NCI-H2196 treated with DMSO at 0.1 percent for 48 hours (cell line): ENCODE results near the gene CYP2W1.

Source experiments
- DNase-seq: peaks from one replicate; lab custom pipeline; 2025; ENCODE audit not compliant: unreplicated experiment; lab: John Stamatoyannopoulos, UW

The CYP2W1 gene

DNA sequence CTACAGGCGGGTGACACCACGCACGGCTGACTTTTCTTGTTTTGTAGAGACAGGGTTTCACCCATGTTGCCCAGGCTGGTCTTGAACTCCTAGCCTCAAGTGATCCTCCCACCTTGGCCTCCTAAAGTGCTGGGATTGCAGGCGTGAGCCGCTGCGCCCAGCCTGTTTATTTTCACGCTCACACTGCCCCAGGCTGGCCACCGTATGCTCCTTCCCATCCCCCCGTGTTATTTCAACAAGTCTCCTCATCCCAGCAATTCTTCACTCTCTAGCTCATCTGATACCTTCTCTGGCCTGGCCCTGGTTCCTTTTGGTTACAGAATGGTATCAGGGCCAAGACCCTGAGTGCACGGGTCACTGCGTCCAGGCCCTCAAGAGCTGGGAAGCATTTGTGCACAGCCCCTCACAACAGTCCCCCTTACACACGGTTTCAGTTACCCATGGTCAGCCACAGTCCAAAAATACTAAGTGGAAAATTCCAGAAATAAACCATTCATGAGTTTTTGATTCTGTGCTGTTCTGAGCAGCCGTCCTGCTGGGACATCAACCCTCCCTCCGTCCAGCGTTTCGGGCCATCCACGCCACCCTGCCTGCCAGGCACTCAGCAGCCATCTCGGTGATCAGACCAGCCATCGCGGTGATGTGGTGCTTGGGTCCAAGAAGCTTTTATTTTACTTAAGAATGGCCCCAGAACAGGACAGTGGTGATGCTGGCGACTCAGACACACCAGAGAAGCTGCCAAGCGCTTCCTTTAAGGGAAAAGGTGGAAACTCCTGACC lies 16.5 kb upstream of the CYP2W1 start:
- DNase-seq, result no peak

DNA sequence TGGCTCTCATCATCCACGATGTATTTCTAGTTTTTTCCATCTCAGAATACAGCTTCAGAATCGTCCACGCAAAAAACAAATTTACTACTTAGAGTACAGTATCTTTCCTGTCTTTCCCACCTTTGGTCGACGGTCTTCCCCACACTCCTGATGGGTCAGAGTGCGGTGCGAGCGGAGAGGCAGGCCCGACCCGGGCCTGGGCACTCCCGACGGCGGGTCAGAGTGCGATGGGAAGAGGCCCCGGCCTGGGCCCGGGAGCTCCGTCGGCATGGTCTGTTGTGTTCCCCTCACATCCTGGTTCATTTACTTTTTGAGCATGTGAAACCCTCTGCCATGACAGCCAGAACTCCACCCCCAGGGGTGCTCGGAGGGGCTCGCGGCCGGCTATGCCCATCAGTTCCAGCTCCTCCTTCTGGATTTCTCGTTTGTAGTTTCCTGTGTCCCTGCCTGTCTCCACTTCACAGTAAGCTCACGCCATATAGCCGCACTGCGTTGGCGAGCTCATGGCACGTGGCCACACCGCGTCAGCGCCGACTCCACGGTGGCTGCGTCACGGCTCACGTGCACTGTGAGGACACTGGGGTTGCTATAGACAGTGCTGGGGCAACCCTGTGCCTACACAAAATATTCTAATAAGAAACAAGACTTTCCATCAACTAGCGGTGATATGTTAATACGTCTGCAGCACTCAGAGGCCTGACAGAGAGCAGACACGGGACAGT lies 15.5 kb upstream of the CYP2W1 start:
- no peak for DNase-seq

DNA sequence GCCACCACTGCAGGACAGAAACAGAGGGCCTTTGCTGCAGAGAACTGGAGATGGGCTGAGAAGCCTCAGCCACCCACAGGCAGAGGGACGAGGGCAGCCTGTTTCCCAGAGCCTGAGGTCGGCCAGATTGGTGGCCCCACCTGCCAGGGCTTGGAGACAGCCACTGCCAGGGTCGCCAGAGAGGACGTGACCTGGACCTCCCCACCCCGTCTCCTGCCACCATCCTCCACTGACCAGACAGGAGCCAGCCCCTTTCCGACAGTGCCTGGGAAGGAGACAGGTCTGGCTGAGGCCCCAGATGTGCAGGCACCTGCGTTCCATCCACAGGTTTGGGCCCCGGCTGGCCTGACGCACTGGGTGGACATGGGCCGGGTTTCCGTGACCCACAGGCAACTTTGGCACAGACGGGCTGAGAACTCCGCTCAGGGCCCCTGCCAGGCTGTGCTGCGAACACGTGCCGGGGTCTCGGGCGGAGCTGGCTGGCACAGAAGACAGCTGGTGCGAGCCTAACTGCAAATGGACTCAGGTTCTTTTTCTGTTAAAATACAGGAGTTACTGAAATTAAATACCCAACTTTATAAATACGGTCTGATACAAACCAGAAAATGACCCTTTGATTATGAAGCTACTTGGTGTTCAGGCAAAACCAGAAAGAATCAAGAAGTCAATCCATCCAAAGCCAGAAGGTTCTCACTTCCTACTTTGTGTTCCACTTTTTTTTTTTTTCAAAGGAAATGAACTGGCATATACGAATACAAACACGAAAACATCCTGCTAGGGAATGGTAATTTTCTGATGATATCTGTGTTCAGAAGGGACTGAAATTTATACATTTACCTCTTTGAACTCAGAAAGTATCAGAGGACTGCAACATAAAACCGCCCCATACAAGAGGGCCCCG lies 14.5 kb upstream of the CYP2W1 start:
- no peak for DNase-seq

DNA sequence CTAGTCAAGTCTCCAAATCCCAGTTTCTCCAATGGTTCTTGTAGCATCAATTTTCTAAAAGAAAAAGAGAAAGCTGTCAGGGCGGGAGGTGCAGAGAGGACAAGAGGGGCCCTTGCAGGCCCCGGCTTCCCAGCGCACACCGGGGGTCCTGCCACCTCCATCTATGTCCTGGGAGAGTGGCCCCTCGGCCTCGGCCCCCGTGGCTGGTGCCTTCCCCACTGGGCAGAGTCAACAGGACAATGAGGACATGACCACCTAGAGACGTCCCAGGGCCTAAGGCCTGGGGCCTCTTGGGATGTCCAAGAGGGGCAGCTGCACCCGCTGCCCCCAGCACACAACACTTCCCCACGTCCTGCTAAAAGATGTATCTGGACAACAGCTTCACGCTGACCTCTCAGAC lies 13.6 kb upstream of the CYP2W1 start:
- DNase-seq, result no peak

DNA sequence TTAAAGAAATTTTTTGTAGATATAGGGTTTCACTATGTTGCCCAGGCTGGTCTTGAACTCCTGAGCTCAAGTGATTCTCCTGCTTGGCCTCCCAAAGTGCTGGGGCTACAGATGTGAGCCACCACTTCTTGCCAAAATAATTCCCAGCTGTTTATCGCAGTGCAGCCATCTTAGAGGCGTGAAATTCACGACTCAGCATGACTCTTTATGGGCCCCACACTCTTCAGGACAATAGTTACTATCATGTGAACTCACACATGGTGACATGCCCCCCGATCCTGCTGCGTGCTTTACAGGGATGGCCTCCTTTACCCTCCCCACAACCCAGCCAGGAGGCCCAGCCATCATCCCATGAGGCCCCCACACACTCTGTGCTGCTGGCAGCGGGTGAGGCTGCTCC lies 12.2 kb upstream of the CYP2W1 start:
- no peak for DNase-seq

DNA sequence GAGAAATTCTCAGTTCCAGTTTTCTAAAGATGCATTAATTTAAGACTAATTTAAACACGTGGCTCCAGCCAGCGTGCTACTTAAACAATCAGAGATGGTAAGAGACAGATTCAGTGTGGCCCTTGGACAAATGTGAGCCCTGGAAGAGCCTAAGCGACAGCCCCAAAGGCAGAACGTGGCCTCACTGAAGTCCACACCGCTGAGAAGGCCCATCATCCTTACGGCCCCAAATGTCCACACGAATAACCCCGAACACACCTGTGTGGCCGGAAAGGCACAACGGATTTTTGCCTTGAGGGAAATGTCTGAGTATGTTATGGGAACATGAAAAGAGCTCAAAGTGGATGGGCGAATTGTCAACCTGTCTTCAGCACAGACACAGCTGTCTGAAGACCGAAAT lies 10.9 kb upstream of the CYP2W1 start:
- DNase-seq, result no peak

- no peak for DNase-seq
Measured at GRCh38 chr7:972676-973309, 10.2 kb upstream of the CYP2W1 start.

DNA sequence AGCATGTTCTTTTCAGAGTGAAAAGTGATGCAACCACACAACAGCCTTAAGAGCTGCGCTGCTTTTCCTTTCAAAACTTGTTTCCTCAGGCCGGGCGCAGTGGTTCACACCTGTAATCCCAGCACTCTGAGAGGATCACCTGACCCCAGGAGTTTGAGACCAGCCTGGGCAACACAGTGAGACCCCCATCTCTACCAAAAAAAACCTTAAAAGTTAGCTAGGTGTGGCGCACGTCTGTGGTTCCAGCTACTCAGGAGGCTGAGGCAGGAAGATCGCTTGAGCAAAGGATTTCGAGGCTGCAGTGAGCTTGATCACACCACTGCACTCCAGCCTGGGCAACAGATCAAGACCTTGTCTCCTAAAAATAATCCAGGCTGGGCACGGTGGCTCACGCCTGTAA lies 9.7 kb upstream of the CYP2W1 start:
- DNase-seq, result no peak

DNA sequence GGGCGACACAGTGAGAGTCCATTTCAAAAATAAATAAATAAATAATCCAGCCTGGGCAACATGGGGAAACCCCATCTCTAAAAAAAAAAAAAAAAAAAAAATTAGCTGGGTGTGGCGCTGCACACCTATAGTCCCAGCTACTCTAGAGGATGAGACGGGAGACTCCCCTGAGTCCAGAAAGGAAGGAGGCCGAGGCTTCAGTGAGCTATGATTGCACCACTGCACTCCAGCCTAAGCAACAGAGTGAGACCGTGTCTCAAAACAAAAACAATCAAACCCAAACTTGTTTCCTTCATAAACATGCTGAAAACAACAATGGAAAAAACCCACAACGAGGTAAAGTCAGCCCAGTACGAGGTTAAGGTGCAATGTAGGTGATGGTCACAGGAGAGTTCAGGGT lies 8.8 kb upstream of the CYP2W1 start:
- no peak for DNase-seq

- peak; percentile 65 for DNase-seq
Measured at GRCh38 chr7:974820-975681, 7.9 kb upstream of the CYP2W1 start, which contains the start of gene COX19. Gene COX19, minus strand, starts transcription at chr7:975549. Its CDS starts 40 bp downstream, at chr7:975509.

GRCh38 chr7:975702-976473 lies 7.1 kb upstream of the CYP2W1 start:
- DNase-seq, result no peak

GRCh38 chr7:976901-977325 lies 6.1 kb upstream of the CYP2W1 start:
- DNase-seq, result no peak

GRCh38 chr7:977326-978048 lies 5.5 kb upstream of the CYP2W1 start:
- DNase-seq, result no peak

DNA sequence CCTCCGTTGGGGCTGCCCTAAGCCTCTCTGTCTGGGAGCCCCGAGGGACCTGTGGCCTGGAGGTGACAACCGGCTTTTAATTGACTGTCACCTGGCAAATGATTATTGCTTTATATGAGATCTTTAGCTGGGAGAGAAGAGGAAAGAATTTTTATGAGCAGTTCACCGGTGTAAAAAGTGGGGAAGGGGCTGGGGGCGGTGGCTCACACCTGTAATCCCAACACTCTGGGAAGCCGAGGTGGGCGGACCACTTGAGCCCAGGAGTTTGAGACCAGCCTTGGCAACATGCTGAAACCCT lies 5.0 kb upstream of the CYP2W1 start:
- no peak for DNase-seq

- DNase-seq, result no peak
Measured at GRCh38 chr7:978416-979091, 4.4 kb upstream of the CYP2W1 start.

DNA sequence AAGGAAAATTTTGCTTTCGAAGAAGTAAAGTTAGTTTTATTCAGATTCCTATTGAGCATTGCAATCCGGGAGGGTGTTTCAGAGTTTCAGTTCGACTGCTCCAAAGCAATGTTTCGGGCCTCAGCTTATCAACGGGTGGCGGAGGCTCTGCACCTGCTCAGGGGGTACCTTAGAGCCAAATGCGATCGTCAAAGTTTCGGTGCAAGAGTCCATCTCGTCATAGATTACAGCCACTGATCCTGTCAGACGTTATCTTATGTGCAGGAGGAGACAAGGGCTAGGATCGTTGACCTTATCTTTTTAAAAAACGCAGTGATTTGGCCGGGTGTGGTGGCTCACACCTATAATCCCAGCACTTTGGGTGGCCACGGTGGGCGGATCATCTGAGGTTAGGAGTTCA lies 3.8 kb upstream of the CYP2W1 start:
- DNase-seq, result no peak

DNA sequence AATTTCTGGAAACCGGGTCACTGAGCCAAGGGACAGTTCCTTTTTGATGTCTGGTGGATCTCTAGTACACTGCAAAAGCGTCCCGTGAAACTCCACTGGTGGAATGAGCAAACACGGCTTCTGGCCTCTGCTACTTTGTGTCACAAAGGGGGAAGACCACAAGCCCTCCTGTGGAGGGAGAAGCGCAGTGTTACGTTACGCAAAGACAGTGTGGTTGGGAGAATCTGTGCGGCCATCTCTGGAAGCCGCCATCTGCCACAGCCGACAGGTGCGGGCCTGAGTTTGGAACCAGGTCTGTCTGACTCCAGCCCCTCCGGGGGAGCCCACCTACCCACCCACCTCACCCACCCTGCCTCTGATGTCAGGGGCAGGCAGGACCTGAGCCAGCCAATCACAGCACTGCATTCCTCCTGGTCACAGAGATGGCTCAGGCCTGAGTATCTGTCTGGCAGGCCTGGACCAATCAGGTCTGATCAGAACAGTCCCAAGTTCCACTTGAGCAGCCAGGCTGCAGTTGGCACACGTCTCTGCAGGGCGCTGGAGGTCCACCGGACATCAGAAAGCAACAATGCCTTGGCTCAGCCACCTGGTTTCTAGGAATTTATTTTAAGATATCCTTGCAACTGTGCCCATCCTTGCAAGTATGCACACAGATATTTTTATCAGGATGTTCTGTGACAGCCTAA lies 3.0 kb upstream of the CYP2W1 start:
- no peak for DNase-seq
